Activated T-cell treated with anti-CD3 and anti-CD28 coated beads for 4 hours (primary cell): Measurements from ENCODE around the gene IFT25.
A peak's percentile ranks its signal among the peaks of the same experiment; 100 is the strongest.
"Not testable (repeated sequence)": the region's sequence is repeated elsewhere in the genome, so short reads cannot be mapped to it uniquely, and the experiment has no call there.

ENCODE experiments used
- DNase-seq: peaks from one replicate; pipeline ENCODE4 v3.0.0-alpha.2; 2020

IFT25 gene

DNA sequence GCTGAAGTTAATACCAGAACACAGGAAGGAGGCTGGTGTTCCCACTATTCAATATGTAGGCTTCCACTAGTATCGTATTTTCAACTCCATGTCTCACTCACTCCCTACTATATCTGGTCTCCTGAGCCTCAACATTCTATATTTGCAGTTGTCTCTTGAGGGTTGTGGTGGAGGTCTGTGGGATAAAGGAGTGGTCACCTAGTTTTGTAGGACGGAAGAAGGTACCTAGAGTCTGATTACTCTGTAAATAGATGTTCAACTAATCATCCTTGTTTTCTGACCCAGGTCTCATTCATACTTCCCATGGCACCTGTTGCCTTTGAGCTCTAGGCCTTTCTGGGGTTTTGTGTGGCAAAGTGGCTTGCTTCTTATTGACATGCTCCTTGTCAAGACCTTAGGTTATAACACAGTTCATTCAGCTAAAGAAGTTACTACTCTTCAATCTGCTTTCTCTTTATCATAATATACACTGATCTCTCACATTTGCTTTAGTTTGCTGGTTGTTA lies 18.1 kb downstream of the IFT25 start:
- DNase-seq: no peak

GRCh38 chr1:53919675-53920066 lies 25.8 kb downstream of the IFT25 start:
- DNase-seq: no peak

DNA sequence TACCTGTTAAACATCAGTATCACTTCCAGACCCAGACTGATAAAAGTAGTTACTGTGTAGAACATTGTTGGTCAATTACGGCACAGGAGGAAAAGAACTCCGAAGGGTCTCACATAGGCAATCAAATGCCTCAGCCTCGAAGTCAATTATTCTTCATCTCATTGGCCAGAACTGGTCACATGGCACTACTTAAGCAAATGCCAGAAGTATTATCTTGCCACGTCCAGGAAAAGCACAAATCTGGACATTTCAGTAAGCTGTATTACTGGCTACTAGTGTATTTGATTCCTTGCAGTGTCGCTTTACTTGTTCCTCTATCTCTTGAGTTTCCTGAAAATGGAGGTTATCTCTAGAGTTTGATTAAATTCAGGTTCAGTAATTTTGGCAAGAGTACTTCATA lies 27.2 kb downstream of the IFT25 start:
- no peak for DNase-seq

DNA sequence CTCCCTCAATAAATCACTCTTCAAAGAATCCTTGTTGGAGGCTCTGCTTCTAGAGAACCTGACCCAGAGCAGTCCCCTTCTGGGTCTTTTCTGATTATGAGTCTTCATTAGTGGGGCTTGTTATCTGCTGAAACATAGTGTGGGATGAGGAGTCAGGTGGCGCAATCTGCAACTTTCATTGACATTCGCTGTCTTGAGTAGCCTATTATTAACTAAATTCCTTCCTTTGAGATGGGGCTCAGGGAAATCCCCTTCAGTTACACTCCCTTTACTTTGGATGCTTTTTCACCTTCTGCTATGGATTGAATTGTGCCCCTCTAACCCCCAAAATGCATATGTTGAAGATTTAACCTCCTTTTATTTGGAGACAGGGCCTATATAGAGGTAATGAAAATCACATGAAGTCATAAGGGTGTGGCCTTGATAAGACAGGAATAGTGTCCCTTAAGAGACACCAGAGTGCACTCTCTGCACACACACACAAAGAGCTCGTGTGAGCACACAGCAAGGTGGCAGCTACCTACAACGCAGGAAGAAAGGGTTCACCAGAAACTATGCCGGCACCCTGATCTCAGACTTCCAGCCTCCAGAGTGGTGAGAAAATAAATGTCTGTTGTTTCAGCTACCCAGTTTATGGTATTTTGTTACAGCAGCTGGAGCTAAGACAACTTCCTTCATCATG lies 32.0 kb downstream of the IFT25 start:
- DNase-seq: no peak

DNA sequence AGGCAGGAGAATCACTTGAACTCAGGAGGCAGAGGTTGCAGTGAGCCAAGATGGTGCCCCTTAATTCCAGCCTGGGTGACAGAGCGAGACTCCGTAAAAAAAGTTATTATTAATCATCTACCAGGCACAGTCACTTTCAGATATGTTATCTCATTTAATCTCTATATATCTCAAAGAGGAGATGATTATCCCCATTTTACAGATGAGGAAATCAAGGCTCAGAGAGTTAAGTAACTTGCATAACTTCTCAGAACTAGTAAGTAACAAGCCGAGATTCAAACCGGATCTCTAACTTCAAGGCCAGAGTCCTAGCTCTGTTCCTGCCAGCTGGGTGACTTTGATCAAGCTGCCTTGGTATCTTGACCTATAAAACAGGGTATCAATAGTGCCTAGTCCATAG lies 34.1 kb downstream of the IFT25 start:
- no peak for DNase-seq

DNA sequence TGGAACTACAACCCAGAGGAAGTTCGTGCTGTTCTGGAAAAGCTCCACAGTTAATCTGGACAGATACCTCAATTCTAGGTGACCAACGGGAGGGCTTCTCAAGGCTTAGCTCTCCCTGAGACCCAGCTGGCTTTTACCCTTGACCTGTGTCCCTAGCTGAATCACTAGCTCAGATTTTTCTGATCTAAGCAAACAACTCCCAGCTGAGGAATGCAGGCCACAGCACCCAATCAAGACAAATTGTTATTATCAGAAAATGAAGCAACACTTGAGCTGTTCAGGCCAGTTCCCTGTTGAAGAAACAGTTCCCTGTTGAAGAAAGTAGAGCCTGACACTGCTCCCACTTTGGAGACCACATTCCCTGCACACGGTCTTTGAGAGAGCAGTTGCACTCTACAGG lies 35.6 kb downstream of the IFT25 start:
- no peak for DNase-seq

DNA sequence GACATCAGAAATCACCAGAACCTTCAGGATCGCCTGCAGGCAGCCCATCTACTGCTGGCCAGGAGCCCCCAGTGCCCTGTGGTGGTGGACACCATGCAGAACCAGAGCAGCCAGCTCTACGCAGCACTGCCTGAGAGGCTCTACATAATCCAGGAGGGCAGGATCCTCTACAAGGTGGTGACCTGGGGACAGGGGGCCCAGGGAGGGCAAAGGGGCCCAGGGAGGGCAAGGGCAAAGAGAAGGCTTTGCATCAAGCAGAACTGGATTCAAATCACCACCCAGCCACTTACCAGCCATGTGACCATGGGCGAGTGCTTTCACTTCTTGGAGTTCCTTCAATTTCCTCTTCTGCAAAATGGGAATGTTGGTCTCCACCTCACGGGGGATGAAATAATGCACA lies 39.4 kb downstream of the IFT25 start:
- DNase-seq: no peak

DNA sequence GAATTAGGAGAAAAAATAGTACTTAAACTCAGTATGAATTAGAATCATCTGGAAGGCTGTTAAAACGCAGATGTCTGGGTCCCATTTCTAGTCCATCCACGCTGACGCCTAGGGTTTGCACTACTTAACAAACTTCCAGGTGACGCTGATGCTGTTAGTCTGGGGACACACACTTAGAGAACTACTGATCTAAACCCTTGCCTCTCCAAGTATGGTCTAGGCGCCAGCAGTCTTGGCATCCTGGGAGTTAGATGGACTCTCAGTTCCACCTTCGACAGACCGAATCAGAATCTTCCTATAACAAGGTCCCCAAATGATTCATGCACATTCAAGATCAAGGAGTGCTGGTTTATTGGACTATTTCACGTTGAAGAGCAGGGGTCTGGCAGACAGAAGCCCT lies 40.0 kb downstream of the IFT25 start:
- DNase-seq: no peak

GRCh38 chr1:53902235-53903138 lies 43.0 kb downstream of the IFT25 start:
- no peak for DNase-seq

DNA sequence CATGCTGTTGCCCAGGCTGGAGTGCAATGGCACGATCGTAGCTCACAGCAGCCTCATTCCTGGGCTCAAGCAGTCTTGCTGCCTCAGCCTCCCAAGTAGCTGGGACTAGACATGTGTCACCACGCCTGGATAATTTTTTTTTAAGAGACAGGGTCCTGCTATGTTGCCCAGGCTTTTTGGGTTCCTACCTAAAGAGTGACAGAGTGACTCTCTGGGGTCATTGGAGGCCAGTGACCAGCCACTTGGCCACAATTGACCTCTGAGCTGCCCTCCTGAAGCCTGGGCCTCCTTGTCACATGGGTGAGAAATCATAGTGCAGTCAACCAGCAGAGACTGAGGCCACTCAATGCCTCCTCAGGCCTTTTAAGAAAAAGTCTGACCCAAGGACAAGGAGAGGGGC lies 45.8 kb downstream of the IFT25 start:
- DNase-seq: no peak

DNA sequence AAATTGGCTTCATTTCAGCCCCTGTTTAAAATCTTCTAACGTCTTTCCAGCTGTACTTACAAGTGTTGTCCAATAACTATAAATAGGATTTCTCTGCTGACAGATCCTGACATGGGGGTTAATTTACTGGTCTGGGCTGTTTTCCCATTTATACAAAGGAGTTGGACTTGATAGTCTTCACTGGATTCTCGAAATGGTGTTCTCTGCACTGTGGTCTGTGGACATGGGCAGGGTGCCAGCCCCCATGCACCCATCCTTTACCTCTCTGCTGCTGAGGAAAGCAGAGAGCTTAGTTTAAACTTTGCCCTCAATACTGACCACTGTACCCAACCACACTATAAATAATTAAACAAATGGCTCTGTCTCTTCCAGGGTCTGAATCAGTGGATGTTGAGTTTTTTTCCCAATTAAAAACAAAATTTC lies 46.3 kb downstream of the IFT25 start:
- DNase-seq: no peak

GRCh38 chr1:53896635-53897229 lies 48.8 kb downstream of the IFT25 start:
- no peak for DNase-seq

GRCh38 chr1:53895421-53895820 lies 50.1 kb downstream of the IFT25 start:
- DNase-seq: no peak

DNA sequence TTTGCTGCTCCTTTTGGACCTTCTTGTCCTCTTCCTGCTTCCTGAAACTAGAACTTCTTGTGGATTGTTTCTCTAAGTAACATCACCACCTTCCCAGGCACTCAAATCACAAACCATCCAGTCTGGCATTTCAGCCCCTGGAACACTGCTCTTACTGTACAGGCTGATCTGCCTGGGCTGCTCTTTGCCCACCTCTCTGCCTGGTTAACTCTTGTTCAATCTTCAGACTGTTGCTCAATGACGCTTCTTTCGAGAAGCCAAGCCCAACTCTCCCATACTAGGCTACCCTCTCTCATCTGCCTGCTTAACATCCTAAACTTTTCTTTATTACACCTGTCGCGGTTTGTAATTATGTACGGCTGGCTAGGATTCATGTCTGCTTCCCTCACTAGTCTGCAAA lies 50.9 kb downstream of the IFT25 start:
- no peak for DNase-seq

- DNase-seq: no peak
Measured at GRCh38 chr1:53893999-53894636, 51.4 kb downstream of the IFT25 start, which contains the start of gene DIO1. Gene DIO1 (plus strand): TSS chr1:53894187. CDS start chr1:53894211, 24 bp downstream.

DNA sequence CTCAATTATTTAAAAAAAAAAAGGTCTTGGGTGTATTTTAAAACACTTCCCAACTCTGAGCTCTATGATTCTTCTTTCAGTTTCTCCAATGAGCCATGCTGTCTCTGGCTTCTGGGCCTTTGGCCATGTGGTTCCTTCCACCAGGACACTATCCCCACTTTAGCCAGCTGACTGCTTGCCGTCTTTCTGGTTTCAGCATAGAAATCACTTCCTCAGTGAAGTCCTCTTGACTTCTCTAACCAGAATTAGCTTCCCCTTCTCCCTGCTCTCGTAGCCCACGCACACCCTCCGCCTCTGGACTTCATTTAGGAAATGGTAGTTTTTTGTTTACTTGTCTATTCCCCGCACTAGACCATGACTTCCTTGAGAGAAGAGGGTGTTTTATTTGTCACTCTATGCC lies 52.6 kb downstream of the IFT25 start:
- no peak for DNase-seq

- DNase-seq: no peak
Measured at GRCh38 chr1:53891678-53892077, 53.8 kb downstream of the IFT25 start.

GRCh38 chr1:53891018-53891417 lies 54.5 kb downstream of the IFT25 start:
- no peak for DNase-seq

DNA sequence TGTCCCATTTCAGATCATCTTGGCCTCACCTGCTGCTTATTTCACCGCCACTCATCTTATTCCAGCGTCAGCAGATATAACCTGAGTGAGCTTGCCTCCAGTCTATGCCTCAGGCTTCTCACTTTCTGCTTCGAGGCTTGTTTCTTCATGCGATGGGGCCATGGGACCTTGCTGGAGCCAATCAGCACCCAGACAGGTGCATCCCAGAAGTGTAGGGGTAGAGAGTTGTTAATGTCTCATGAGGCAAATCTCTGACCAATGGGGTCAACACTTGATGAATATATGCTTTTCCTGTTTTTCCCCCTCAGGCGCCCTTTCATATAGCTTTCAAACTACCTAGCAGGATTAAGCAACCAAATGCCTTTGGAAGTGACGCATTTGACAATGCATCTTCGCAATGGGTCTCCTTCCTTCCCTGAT lies 55.0 kb downstream of the IFT25 start:
- no peak for DNase-seq

DNA sequence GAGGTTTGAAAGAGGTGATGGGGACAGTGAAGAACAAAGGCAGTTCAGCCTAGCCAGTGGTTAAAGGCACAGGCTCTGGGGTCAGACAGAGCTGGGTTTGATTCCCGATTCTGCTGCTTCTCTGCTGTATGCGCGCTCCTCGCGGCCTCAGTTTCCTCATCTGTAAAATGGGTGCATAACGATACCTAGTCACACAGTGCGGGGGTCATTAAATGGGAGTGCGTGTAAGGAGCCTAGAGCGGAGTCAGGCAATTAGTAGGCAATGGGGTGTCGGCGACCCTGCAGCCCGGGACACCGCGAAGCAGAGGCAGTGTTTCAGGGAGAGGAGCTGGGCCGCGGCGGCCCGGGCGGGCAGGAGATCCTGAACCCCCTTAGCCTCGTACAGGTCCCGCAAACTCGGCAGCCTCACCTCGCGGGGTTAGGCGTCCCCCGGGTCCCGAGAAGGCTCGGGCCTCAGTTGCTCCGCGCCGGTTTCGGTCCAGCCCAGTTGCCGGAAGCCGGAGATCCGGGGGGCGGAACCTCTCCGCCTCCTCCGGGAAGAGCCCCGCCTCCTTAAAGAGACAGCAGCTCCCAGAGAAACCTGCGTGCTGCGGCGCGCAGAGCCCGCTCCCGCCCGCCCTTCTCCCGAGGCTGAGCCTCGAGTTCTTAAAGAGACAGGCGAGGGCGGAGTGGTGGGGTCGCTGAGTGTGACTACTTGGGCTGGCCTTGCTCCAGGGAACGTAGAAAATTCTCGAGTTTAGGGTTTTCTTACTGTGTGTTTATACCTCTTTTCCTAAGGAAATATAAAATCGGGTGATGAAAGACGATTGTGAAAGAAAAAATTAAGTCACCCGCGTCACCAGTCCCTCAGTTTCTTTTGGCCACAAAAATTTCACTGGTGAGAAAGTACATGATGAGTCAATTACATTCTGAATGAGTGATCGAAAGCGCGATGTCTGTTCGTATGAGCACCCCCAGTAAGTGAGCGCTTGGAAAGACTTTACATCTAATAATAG lies 55.9 kb downstream of the IFT25 start, which contains the start of gene YIPF1:
Gene YIPF1 (minus strand): TSS at position 494 of the 995 bp plus-strand sequence. CDS start 860 bp downstream, outside the sequence.
- peak; percentile 79 for DNase-seq

DNA sequence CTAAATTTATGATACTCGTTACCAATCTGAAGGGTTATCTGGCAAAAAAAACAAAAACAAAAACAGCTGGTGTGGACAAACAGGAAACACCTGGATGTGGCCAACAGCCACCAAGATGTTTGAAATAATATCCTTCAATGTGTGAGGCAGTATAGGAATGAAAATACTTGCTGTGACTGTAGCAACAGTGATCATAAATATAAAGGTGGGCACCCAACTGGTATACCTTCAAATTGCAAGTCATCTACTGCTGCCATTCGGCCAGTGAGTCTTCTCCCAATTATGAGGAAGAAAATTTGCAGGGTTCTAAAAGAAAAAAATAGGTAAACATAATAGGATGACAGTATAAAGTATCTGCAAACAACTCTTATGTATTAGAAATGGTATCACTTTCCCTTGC lies 56.8 kb downstream of the IFT25 start:
- DNase-seq: no peak

GRCh38 chr1:53883600-53883999 lies 61.9 kb downstream of the IFT25 start:
- DNase-seq: not testable (repeated sequence)
